Measurements from ENCODE around the gene CEND1. TPM values are rescaled to one million over a fixed set of nuclear protein-coding genes. Genes with fewer than 3 reads are reported as not detected.

The CEND1 gene
- total RNA-seq, 1 experiment from 2014 or later = 0.81 TPM

DNA sequence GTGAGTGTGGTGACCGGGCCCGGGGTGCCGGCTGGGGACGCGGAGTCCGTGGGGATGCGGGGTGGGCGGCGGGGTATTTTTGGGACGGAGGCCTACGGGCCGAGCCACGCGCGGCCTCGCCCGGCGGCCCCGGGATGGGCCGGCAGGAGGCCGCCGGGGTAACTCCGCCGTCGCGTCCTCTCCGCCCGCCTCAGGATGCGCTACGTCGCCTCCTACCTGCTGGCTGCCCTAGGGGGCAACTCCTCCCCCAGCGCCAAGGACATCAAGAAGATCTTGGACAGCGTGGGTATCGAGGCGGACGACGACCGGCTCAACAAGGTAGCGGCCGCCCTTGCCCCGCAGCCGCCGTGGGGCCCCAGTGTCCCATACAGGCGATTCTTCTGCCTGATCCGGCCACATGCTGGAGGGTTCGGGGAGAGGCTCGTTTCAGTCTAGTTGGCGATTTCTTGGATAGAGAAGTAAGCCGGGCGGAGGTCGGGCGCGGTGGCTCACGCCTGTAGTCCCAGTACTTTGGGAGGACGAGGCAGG, 20.2 kb upstream of the CEND1 start:
- H3K27ac Mint-ChIP-seq = peak overlapping the region in 2 of 3 experiments; percentile 87 to 99; a peak in 4 of 7 replicates
- peaks cover 10% of the 10 kb centered on the region; the same call in 1 of the 2 replicates for H3K79me2 ChIP-seq (ENCODE audit: insufficient read depth, low read length)

More for the DNA sequence above, 20.2 kb upstream of the CEND1 start:
- H2BK12ac ChIP-seq (ENCODE audit: insufficient read length, low read depth, low read length) = no peak overlapping the region
- H4K91ac ChIP-seq (ENCODE audit: insufficient read length, low read depth, low read length) = no peak overlapping the region
- TF ChIP-seq, protein P1, sequence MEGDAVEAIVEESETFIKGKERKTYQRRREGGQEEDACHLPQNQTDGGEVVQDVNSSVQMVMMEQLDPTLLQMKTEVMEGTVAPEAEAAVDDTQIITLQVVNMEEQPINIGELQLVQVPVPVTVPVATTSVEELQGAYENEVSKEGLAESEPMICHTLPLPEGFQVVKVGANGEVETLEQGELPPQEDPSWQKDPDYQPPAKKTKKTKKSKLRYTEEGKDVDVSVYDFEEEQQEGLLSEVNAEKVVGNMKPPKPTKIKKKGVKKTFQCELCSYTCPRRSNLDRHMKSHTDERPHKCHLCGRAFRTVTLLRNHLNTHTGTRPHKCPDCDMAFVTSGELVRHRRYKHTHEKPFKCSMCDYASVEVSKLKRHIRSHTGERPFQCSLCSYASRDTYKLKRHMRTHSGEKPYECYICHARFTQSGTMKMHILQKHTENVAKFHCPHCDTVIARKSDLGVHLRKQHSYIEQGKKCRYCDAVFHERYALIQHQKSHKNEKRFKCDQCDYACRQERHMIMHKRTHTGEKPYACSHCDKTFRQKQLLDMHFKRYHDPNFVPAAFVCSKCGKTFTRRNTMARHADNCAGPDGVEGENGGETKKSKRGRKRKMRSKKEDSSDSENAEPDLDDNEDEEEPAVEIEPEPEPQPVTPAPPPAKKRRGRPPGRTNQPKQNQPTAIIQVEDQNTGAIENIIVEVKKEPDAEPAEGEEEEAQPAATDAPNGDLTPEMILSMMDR (conservative IDR thresholded peaks at IDR 0.05) = peak; percentile 19; the same call in 1 of the 3 replicates
- peak overlapping the region; percentile 57 for H3K4me2 ChIP-seq (ENCODE audit: insufficient read depth, insufficient read length, low read length)
- H2BK20ac ChIP-seq (ENCODE audit: low read depth, low read length, poor library complexity, severe bottlenecking) = no peak overlapping the region
- no peak overlapping the region for H3K23ac ChIP-seq (ENCODE audit: insufficient read length, low read depth, low read length)
- peak overlapping the region; percentile 61 for H3K9ac ChIP-seq (ENCODE audit: extremely low read depth, insufficient read length, low read length)
- peaks cover 29 to 40% (median 29%) of the 10 kb centered on the region in 3 experiments for H3K36me3 Mint-ChIP-seq (ENCODE audit: insufficient read depth in 1 of 3, low read depth in 3 of 3)
- H2AFZ ChIP-seq (ENCODE audit: low read length) = no peak overlapping the region
- no peak overlapping the region for H4K8ac ChIP-seq (replicated peaks; ENCODE audit: insufficient read length, low read depth, low read length)
- peak overlapping the region; percentile 91 to 98 for H3K4me3 Mint-ChIP-seq
- no peaks in the 10 kb centered on the region for H3K9me3 Mint-ChIP-seq
- no peak overlapping the region for H3K27ac ChIP-seq (ENCODE audit: insufficient read length, low read depth, low read length)
- peaks cover 16% of the 10 kb centered on the region for H3K23me2 ChIP-seq (ENCODE audit: insufficient read length, low read depth, low read length, poor library complexity, severe bottlenecking)
- H3K4ac ChIP-seq (ENCODE audit: low read depth, low read length) = no peak overlapping the region
- H3K27me3 ChIP-seq (ENCODE audit: insufficient read depth, low read length) = no peaks in the 10 kb centered on the region
- peaks cover 9% of the 10 kb centered on the region for H3K79me1 ChIP-seq (ENCODE audit: insufficient read depth, low read depth, low read length, poor library complexity, severe bottlenecking)
- H4K20me1 ChIP-seq (ENCODE audit: control insufficient read depth, insufficient read depth, insufficient read length) = no peaks in the 10 kb centered on the region
- peaks cover 11 to 28% of the 10 kb centered on the region in 2 experiments for H3K4me1 Mint-ChIP-seq
- H3K27me3 Mint-ChIP-seq (ENCODE audit: low read depth) = no peaks in the 10 kb centered on the region
- H3T11ph ChIP-seq (ENCODE audit: low read length) = no peak overlapping the region
- no CpG with 5 or more reads among the region's 55 CpGs for WGBS (ENCODE audit: extremely low coverage, insufficient read length, low lambda C conversion rate)
- no peak overlapping the region for H3K18ac ChIP-seq (ENCODE audit: insufficient read length, low read depth, low read length)
- H4K5ac ChIP-seq (ENCODE audit: insufficient read length, low read depth, low read length) = no peak overlapping the region
- no peak overlapping the region for H2BK120ac ChIP-seq (ENCODE audit: low read depth, low read length, poor library complexity, severe bottlenecking)
- H2BK5ac ChIP-seq (ENCODE audit: insufficient read length, low read length) = no peak overlapping the region
- no peak overlapping the region for H2BK15ac ChIP-seq (ENCODE audit: low read depth, low read length)
- H3K56ac ChIP-seq (ENCODE audit: insufficient read length, low read depth, low read length) = no peak overlapping the region
- DNase-seq = no peak
- peak overlapping the region; percentile 47; the same call in 1 of the 2 replicates for H3K14ac ChIP-seq (ENCODE audit: insufficient read depth, low read length)
- no peaks in the 10 kb centered on the region for H3K4me1 ChIP-seq (ENCODE audit: insufficient read depth, low read length)
- no peaks in the 10 kb centered on the region for H3K9me3 ChIP-seq (ENCODE audit: control insufficient read depth, low read depth, low read length)
- H2AK5ac ChIP-seq (ENCODE audit: insufficient read length, low read length) = no peak overlapping the region

All from H9 (cell line).